Colonic mucosa (tissue), 4 donors: ENCODE data around the gene ZNF180. TPM values are rescaled to one million over a fixed set of nuclear protein-coding genes. Genes with fewer than 3 reads are reported as not detected.

ENCODE experiments used
- DNase-seq: peaks from one replicate; pipeline ENCODE4 v3.0.0-alpha.2; 2020
- H3K27ac ChIP-seq: fragments of 200-600 bp; one replicate; pipeline ENCODE4 v1.8.0; 2021
- H3K27me3 ChIP-seq: fragments of 200-600 bp; one replicate; pipeline ENCODE4 v1.8.0; 2021
- H3K36me3 ChIP-seq: fragments of 200-600 bp; one replicate; pipeline ENCODE4 v1.8.0; 2021
- H3K4me1 ChIP-seq: fragments of 200-600 bp; one replicate; pipeline ENCODE4 v1.8.0; 2021; ENCODE audit warnings: mild to moderate bottlenecking
- H3K4me3 ChIP-seq: fragments of 200-600 bp; one replicate; pipeline ENCODE4 v1.8.0; 2021
- H3K9ac ChIP-seq, 2 donors: one replicate each; pipeline ENCODE4 v1.7.0; 2013; ENCODE audit warnings: control low read depth in 2 of 2, low read depth in 2 of 2, low read length in 2 of 2
- H3K9me3 ChIP-seq: fragments of 200-600 bp; one replicate; pipeline ENCODE4 v1.8.0; 2021
- intact Hi-C: fragments of 100-400 bp; cut with DNase I; formaldehyde crosslinking; loops from one replicate; pipeline ENCODE4 v1.14.1; 2022
- total RNA-seq, 2 donors: library from RNA; stranded (reverse); fragmentation: NEBNext Ultra II Directional in 1 of 2; extraction: Animal tissue kit (Norgen Biotek cat#: 25700) in 1 of 2; gene quantifications; one replicate each; pipeline ENCODE4 v1.2.1, GENCODE V29; 2021
- TF ChIP-seq, protein P1 (sequence below): fragments of 200-600 bp; IDR thresholded peaks from one replicate; pipeline ENCODE4 v1.8.0; 2022; ENCODE audit warnings: antibody characterized with exemption, mild to moderate bottlenecking
- donor health status: healthy.
- donor health status: DM: no; HTN: no; CAD: no.
- donor health status: DM: no; HTN: no; CAD: no.

The ZNF180 gene
- total RNA-seq, 2 donors from 2014 or later = 6.4 to 7.3 TPM

DNA sequence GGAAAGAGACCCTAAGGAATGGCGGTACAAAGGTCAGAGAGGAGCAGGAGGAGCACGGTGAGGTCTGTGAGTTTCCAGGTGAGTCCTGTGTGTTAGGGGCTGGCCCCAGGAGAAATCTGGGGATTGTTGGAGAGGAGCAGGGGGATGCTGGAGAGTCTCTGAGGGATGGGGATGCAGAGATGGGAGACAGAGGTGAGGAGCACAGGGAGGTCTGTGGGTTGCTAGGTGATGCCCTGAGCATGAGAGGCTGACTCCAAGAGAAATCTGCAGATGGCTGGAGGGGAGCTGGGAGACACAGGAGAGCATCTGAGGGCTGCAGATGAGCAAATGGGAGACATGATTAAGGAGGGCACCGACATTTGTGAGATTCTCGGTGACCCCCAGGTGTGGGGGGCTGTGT, 48.0 kb downstream of the ZNF180 start:
- Histone ChIP-seq H3K4me1 (no peaks in the 10 kb centered on the region), H3K4me3 (no peak overlapping the region), H3K27ac (no peak overlapping the region), H3K9ac (no peak overlapping the region), H3K27me3 (no peaks in the 10 kb centered on the region), H3K36me3 (no peaks in the 10 kb centered on the region), H3K9me3 (no peaks in the 10 kb centered on the region)
- TF ChIP-seq, protein P1, sequence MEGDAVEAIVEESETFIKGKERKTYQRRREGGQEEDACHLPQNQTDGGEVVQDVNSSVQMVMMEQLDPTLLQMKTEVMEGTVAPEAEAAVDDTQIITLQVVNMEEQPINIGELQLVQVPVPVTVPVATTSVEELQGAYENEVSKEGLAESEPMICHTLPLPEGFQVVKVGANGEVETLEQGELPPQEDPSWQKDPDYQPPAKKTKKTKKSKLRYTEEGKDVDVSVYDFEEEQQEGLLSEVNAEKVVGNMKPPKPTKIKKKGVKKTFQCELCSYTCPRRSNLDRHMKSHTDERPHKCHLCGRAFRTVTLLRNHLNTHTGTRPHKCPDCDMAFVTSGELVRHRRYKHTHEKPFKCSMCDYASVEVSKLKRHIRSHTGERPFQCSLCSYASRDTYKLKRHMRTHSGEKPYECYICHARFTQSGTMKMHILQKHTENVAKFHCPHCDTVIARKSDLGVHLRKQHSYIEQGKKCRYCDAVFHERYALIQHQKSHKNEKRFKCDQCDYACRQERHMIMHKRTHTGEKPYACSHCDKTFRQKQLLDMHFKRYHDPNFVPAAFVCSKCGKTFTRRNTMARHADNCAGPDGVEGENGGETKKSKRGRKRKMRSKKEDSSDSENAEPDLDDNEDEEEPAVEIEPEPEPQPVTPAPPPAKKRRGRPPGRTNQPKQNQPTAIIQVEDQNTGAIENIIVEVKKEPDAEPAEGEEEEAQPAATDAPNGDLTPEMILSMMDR = no peak
- DNase-seq = no peak
- intact Hi-C loops = no loop called here

DNA sequence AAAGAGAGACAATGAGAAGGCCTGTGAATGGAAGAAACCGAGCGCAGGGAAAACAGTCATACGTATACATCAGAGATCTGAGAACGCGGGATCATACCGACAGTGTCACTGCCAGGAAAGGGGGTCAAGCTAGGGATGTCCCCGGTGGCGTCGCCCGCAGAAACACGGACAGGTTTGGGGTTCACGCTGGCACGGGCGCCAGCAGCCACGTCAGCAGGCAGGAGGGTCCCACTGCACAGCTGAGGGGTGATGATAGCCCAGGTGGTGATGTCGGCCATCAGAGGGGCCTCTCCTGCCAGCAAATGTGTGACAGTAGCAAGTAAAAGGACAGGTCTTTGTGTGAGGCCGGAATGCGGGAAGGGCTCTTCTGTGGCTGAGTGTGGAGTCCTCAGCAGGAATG, 48.6 kb downstream of the ZNF180 start:
- H3K36me3 ChIP-seq = no peaks in the 10 kb centered on the region
- intact Hi-C loops = no loop called here
- H3K27me3 ChIP-seq = no peaks in the 10 kb centered on the region
- DNase-seq = no peak
- no peaks in the 10 kb centered on the region for H3K9me3 ChIP-seq
- H3K9ac ChIP-seq = no peak overlapping the region
- H3K27ac ChIP-seq = no peak overlapping the region
- TF ChIP-seq, protein P1 = no peak
- no peak overlapping the region for H3K4me3 ChIP-seq
- H3K4me1 ChIP-seq = no peaks in the 10 kb centered on the region

GRCh38 chr19:44447916-44448674, 52.2 kb downstream of the ZNF180 start, which contains the start of gene ZNF229:
Gene ZNF229 (minus strand): TSS chr19:44448472. CDS start chr19:44442847, 5,625 bp downstream.
- H3K9ac ChIP-seq = no peak within 1 kb of the TSS
- peak; percentile 94 for DNase-seq
- TF ChIP-seq, protein P1 = no peak
- no peaks in the 10 kb centered on the region for H3K4me1 ChIP-seq
- H3K27ac ChIP-seq = no peak within 1 kb of the TSS
- H3K36me3 ChIP-seq = no peaks in the 10 kb centered on the region
- intact Hi-C loops = no loop called here
- no peaks in the 10 kb centered on the region for H3K27me3 ChIP-seq
- no peaks in the 10 kb centered on the region for H3K9me3 ChIP-seq
- H3K4me3 ChIP-seq = peak within 1 kb of the TSS; percentile 39

- H3K9me3 ChIP-seq = no peaks in the 10 kb centered on the region
- no peaks in the 10 kb centered on the region for H3K36me3 ChIP-seq
- TF ChIP-seq, protein P1 = no peak
Observed at GRCh38 chr19:44438441-44438840, 61.9 kb downstream of the ZNF180 start.

DNA sequence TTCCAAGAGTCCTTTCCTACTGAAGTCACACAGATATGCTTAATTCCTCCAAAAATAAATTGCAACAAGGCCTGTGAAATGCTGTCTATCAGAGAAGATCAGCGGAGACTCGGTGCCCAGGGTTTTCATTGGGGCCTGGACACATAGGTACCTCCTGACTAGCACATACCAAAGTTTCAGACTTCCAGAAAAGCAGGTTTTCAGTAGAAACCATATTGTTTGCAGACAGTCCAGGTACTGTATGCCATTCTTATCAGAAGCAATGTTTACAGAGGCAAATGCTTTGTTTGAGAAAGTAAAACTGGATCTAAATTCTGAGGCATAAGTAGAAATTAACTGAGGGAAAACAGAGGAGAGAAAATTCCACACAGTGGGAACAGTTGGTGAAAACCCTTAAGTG, 64.9 kb downstream of the ZNF180 start:
- Histone ChIP-seq H3K4me3 (no peak overlapping the region), H3K36me3 (no peaks in the 10 kb centered on the region), H3K9me3 (no peaks in the 10 kb centered on the region), H3K4me1 (no peaks in the 10 kb centered on the region), H3K27me3 (no peaks in the 10 kb centered on the region), H3K9ac (no peak overlapping the region), H3K27ac (no peak overlapping the region)
- DNase-seq = no peak
- intact Hi-C loops = no loop called here
- TF ChIP-seq, protein P1 = no peak

More at GRCh38 chr19:44438441-44438840, 61.9 kb downstream of the ZNF180 start:
- no peaks in the 10 kb centered on the region for H3K4me1 ChIP-seq
- no peaks in the 10 kb centered on the region for H3K27me3 ChIP-seq
- DNase-seq = no peak
- H3K4me3 ChIP-seq = no peak overlapping the region
- H3K27ac ChIP-seq = no peak overlapping the region
- intact Hi-C loops = no loop called here
- H3K9ac ChIP-seq = no peak overlapping the region
